HepG2 (cell line): Measurements from ENCODE around the gene ATP2B2. TPM values are rescaled to one million over a fixed set of nuclear protein-coding genes. Genes with fewer than 3 reads are reported as not detected.

Source experiments
- AGO2 ChIP-seq: fragments of 200-400 bp; formaldehyde crosslinking; optimal IDR thresholded peaks from 2 replicates; pipeline ENCODE3; 2017; ENCODE audit warnings: mild to moderate bottlenecking, low read depth, low read length, moderate library complexity
- ARNTL ChIP-seq: sonication (generic); formaldehyde crosslinking; IDR thresholded peaks from 2 replicates; pipeline ENCODE4 v1.4.0; 2020; ENCODE audit warnings: mild to moderate bottlenecking, missing genetic modification reagents
- CERS6 ChIP-seq: sonication (generic); formaldehyde crosslinking; IDR thresholded peaks from 2 replicates; pipeline ENCODE4 v1.5.0; 2020; ENCODE audit warnings: missing genetic modification reagents
- CTCF ChIP-seq: sonication (generic); formaldehyde crosslinking; IDR thresholded peaks from 2 replicates; pipeline ENCODE4 v1.5.0; 2020; ENCODE audit warnings: mild to moderate bottlenecking, missing genetic modification reagents, moderate library complexity
- DMAP1 ChIP-seq: IDR thresholded peaks from 2 replicates; pipeline ENCODE4 v1.6.1; 2016
- ERF ChIP-seq: IDR thresholded peaks from 2 replicates; pipeline ENCODE4 v1.6.1; 2018; ENCODE audit warnings: missing biosample characterization, missing genetic modification reagents
- HBP1 ChIP-seq: IDR thresholded peaks from 2 replicates; pipeline ENCODE4 v1.6.1; 2016; ENCODE audit warnings: low read depth, control low read depth
- HNF4G ChIP-seq, 2 experiments: sonication (generic) in 1 of 2; formaldehyde crosslinking in 1 of 2; IDR thresholded peaks; 2 replicates each; pipeline versions ENCODE4 v1.4.0 to v1.6.1; 2011 to 2020; ENCODE audit warnings: borderline replicate concordance in 2 of 2, low read depth in 2 of 2, mild to moderate bottlenecking in 2 of 2, low read length in 1 of 2, missing genetic modification reagents in 1 of 2, moderate library complexity in 1 of 2
- JUN ChIP-seq: sonication (generic); formaldehyde crosslinking; IDR thresholded peaks from 2 replicates; pipeline ENCODE4 v1.4.0; 2020; ENCODE audit warnings: mild to moderate bottlenecking, missing genetic modification reagents
- MAFF ChIP-seq: IDR thresholded peaks from 2 replicates; pipeline ENCODE4 v1.6.1; 2011; ENCODE audit warnings: low read depth, low read length, improper control_type of control experiment
- MAFK ChIP-seq, 2 experiments: IDR thresholded peaks in 1 of 2; conservative IDR thresholded peaks in 1 of 2; 2 replicates each; pipeline ENCODE4 v1.6.1; 2011; ENCODE audit warnings: improper control_type of control experiment in 2 of 2, low read length in 2 of 2
- MED8 ChIP-seq: sonication (generic); formaldehyde crosslinking; IDR thresholded peaks from 2 replicates; pipeline ENCODE4 v1.8.1; 2023; ENCODE audit warnings: mild to moderate bottlenecking, missing genetic modification reagents; ENCODE audit not compliant: insufficient replicate concordance
- MIER2 ChIP-seq: IDR thresholded peaks from 2 replicates; pipeline ENCODE4 v1.6.1; 2016; ENCODE audit warnings: missing biosample characterization, missing genetic modification reagents
- MYC ChIP-seq: sonication (generic); formaldehyde crosslinking; IDR thresholded peaks from 2 replicates; pipeline ENCODE4 v1.9.0; 2021; ENCODE audit warnings: missing genetic modification reagents, borderline replicate concordance
- SALL2 ChIP-seq: sonication (generic); formaldehyde crosslinking; IDR thresholded peaks from 2 replicates; pipeline ENCODE4 v1.8.1; 2023; ENCODE audit warnings: mild to moderate bottlenecking, missing genetic modification reagents, inconsistent platforms
- SMARCC2 ChIP-seq: fragments of 450-650 bp; IDR thresholded peaks from 2 replicates; pipeline ENCODE4 v1.6.1; 2017; ENCODE audit warnings: antibody characterized with exemption, mild to moderate bottlenecking
- SOX6 ChIP-seq, 2 experiments: fragments of 450-650 bp in 1 of 2; sonication (generic) in 1 of 2; formaldehyde crosslinking in 1 of 2; IDR thresholded peaks; 2 replicates each; pipeline versions ENCODE4 v1.4.0 to v1.6.1; 2017 to 2020; ENCODE audit warnings: antibody characterized with exemption in 1 of 2, mild to moderate bottlenecking in 1 of 2, missing genetic modification reagents in 1 of 2
- THAP11 ChIP-seq: IDR thresholded peaks from 2 replicates; pipeline ENCODE4 v1.6.1; 2016; ENCODE audit warnings: missing biosample characterization, missing genetic modification reagents
- ZNF331 ChIP-seq: sonication (generic); formaldehyde crosslinking; IDR thresholded peaks from 2 replicates; pipeline ENCODE4 v1.4.0; 2020; ENCODE audit warnings: missing genetic modification reagents
- ZNF607 ChIP-seq: sonication (generic); formaldehyde crosslinking; IDR thresholded peaks from 2 replicates; pipeline ENCODE4 v1.5.1; 2020; ENCODE audit warnings: missing genetic modification reagents, mild to moderate bottlenecking, borderline replicate concordance
- ZNF619 ChIP-seq: sonication (generic); formaldehyde crosslinking; IDR thresholded peaks from 2 replicates; pipeline ENCODE4 v1.4.0; 2020; ENCODE audit warnings: mild to moderate bottlenecking, missing genetic modification reagents
- polyA plus RNA-seq, 8 experiments: library from polyadenylated mRNA; depleted of rRNA in 3 of 8; stranded (reverse) in 7 of 8; unstranded in 1 of 8; fragments of >200 nt; fragmentation: Illumina TruSeq in 4 of 8; extraction: Trizol in 4 of 8; gene quantifications; 2 replicates each; pipeline versions ENCODE4 v1.2.1 to v1.2.3, GENCODE V29; 2011 to 2016; ENCODE audit warnings: low read depth in 4 of 8, missing spikeins in 1 of 8, mixed read lengths in 1 of 8; ENCODE audit not compliant: insufficient read depth in 1 of 8
- total RNA-seq, 5 experiments: library from RNA; depleted of rRNA; stranded (reverse); fragments of >200 nt; fragmentation: Illumina TruSeq; extraction: Trizol; gene quantifications; 2 replicates each; pipeline ENCODE4 v1.2.3, GENCODE V29; 2016; ENCODE audit warnings: low read depth in 1 of 5
- TF ChIP-seq, protein P1 (sequence below): sonication (generic); formaldehyde crosslinking; IDR thresholded peaks from 2 replicates; pipeline ENCODE4 v1.5.1; 2020; ENCODE audit warnings: mild to moderate bottlenecking, missing genetic modification reagents

The ATP2B2 gene
- total and polyA plus RNA-seq, 2 of the 13 experiments (the other 11 are each of a cell fraction or from before 2014, with no cell fraction given) = 1.5 to 2.3 TPM

- TF ChIP-seq, protein P1, sequence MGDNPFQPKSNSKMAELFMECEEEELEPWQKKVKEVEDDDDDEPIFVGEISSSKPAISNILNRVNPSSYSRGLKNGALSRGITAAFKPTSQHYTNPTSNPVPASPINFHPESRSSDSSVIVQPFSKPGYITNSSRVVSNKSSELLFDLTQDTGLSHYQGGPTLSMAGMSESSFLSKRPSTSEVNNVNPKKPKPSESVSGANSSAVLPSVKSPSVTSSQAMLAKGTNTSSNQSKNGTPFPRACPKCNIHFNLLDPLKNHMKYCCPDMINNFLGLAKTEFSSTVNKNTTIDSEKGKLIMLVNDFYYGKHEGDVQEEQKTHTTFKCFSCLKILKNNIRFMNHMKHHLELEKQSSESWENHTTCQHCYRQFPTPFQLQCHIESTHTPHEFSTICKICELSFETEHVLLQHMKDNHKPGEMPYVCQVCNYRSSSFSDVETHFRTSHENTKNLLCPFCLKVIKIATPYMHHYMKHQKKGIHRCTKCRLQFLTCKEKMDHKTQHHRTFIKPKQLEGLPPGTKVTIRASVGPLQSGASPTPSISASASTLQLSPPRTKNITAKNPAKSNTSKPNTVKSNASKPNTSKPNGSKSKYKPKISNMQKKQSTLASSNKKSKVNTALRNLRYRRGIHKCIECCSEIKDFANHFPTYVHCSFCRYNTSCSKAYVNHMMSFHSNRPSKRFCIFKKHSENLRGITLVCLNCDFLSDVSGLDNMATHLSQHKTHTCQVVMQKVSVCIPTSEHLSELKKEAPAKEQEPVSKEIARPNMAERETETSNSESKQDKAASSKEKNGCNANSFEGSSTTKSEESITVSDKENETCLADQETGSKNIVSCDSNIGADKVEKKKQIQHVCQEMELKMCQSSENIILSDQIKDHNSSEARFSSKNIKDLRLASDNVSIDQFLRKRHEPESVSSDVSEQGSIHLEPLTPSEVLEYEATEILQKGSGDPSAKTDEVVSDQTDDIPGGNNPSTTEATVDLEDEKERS (CRISPR knock-in tag) = peak; percentile 71; the same call in 1 of the 2 replicates
- TF ChIP-seq MIER2 (CRISPR knock-in tag) (peak; percentile 75), MYC (CRISPR knock-in tag) (peak; percentile 36; the same call in 1 of the 2 replicates), MED8 (CRISPR knock-in tag) (no peak), MAFF (no peak), DMAP1 (CRISPR knock-in tag) (peak; percentile 66), ZNF331 (peak; percentile 99), JUN (CRISPR knock-in tag) (peak; percentile 50), HBP1 (CRISPR knock-in tag) (0 out of 2 replicates have a peak, but pooled peaks have one; percentile 31), ZNF607 (peak; percentile 33; the same call in 1 of the 2 replicates), ARNTL (CRISPR knock-in tag) (no peak), THAP11 (CRISPR knock-in tag) (peak; percentile 67), CERS6 (CRISPR knock-in tag) (no peak), SOX6 (IDR thresholded peaks at IDR 0.05) (no peak), SOX6 (CRISPR knock-in tag; IDR thresholded peaks at IDR 0.05) (peak; percentile 99), CTCF (no peak), MAFK (conservative IDR thresholded peaks at IDR 0.05 in 1 of 2, IDR thresholded peaks at IDR 0.05 in 1 of 2; ENCODE audit: low read length in 2 of 2) (no peak), HNF4G (IDR thresholded peaks at IDR 0.05; ENCODE audit: borderline replicate concordance, low read depth, low read length) (peak; percentile 100), HNF4G (CRISPR knock-in tag; IDR thresholded peaks at IDR 0.05; ENCODE audit: borderline replicate concordance, low read depth) (peak; percentile 99), ZNF619 (CRISPR knock-in tag) (peak; percentile 64; the same call in 1 of the 2 replicates), AGO2 (no peak), ERF (CRISPR knock-in tag) (peak; percentile 82), SALL2 (CRISPR knock-in tag) (no peak), SMARCC2 (no peak)
Observed at GRCh38 chr3:10317311-10317960, 187.9 kb downstream of the ATP2B2 start (continued).
